GM12892 (cell line): Measurements from ENCODE around the gene MACROD2.

Experiments
- POLR2A ChIP-seq: IDR thresholded peaks from 2 replicates; pipeline ENCODE4 v1.6.1; 2011; ENCODE audit warnings: low read depth, low read length, control low read depth
- POLR2AphosphoS5 ChIP-seq: IDR thresholded peaks from 2 replicates; pipeline ENCODE4 v1.6.1; 2011; ENCODE audit warnings: low read depth, low read length, control low read depth
- TAF1 ChIP-seq: IDR thresholded peaks from 2 replicates; pipeline ENCODE4 v1.6.1; 2011; ENCODE audit warnings: low read depth, mild to moderate bottlenecking, control low read depth, low read length, borderline replicate concordance

- TF ChIP-seq POLR2A (no peak), POLR2AphosphoS5 (no peak), TAF1 (no peak)
Observed at GRCh38 chr20:14000917-14001316, 5.6 kb downstream of the MACROD2 start.
